HG03378 (cell line): ENCODE data around the gene PLEKHG7.

Source experiments
- ATAC-seq: cut with Tn5 transposase; IDR thresholded peaks from one replicate; pipeline ENCODE4 v1.9.1; 2021; ENCODE audit warnings: mild to moderate bottlenecking, moderate library complexity; ENCODE audit not compliant: unreplicated experiment

Gene PLEKHG7

GRCh38 chr12:92707926-92708325 lies 5.1 kb downstream of the PLEKHG7 start:
- ATAC-seq: no peak

- ATAC-seq: no peak
These were observed 12.8 kb downstream of the PLEKHG7 start for GRCh38 chr12:92715625-92716024.

GRCh38 chr12:92717202-92717601 lies 14.4 kb downstream of the PLEKHG7 start:
- no peak for ATAC-seq

- ATAC-seq: no peak
These were observed 15.7 kb downstream of the PLEKHG7 start for GRCh38 chr12:92718483-92718990.

- ATAC-seq: no peak
These were observed 16.9 kb downstream of the PLEKHG7 start for GRCh38 chr12:92719674-92720073.

- no peak for ATAC-seq
These were observed 18.3 kb downstream of the PLEKHG7 start for GRCh38 chr12:92721130-92721529.

- ATAC-seq: no peak
These were observed 18.9 kb downstream of the PLEKHG7 start for GRCh38 chr12:92721656-92722055.

GRCh38 chr12:92722897-92723296 lies 20.1 kb downstream of the PLEKHG7 start:
- no peak for ATAC-seq

GRCh38 chr12:92726850-92727249 lies 24.1 kb downstream of the PLEKHG7 start:
- no peak for ATAC-seq

GRCh38 chr12:92729773-92730305 lies 27.1 kb downstream of the PLEKHG7 start:
- ATAC-seq: no peak

- ATAC-seq: no peak
These were observed 28.0 kb downstream of the PLEKHG7 start for GRCh38 chr12:92730758-92731157.

- no peak for ATAC-seq
These were observed 29.4 kb downstream of the PLEKHG7 start for GRCh38 chr12:92732216-92732615.

- no peak for ATAC-seq
These were observed 29.9 kb downstream of the PLEKHG7 start for GRCh38 chr12:92732716-92733115.

GRCh38 chr12:92733181-92733580 lies 30.4 kb downstream of the PLEKHG7 start:
- ATAC-seq: no peak

GRCh38 chr12:92733661-92734060 lies 30.9 kb downstream of the PLEKHG7 start:
- no peak for ATAC-seq

GRCh38 chr12:92735131-92735721 lies 32.4 kb downstream of the PLEKHG7 start:
- ATAC-seq: no peak

GRCh38 chr12:92736605-92737004 lies 33.8 kb downstream of the PLEKHG7 start:
- no peak for ATAC-seq

GRCh38 chr12:92737855-92738850 lies 35.4 kb downstream of the PLEKHG7 start:
- no peak for ATAC-seq

- no peak for ATAC-seq
These were observed 36.3 kb downstream of the PLEKHG7 start for GRCh38 chr12:92739113-92739512.

GRCh38 chr12:92740411-92740810 lies 37.6 kb downstream of the PLEKHG7 start:
- ATAC-seq: no peak

GRCh38 chr12:92743026-92743425 lies 40.2 kb downstream of the PLEKHG7 start:
- no peak for ATAC-seq
